GM19023 (cell line): Measurements from ENCODE around the gene CCDC51.
"Not testable (repeated sequence)": the region's sequence is repeated elsewhere in the genome, so short reads cannot be mapped to it uniquely, and the experiment has no call there.

Experiments
- ATAC-seq: cut with Tn5 transposase; IDR thresholded peaks from one replicate; pipeline ENCODE4 v1.9.1; 2021; ENCODE audit warnings: mild to moderate bottlenecking, moderate library complexity; ENCODE audit not compliant: unreplicated experiment

The CCDC51 gene

GRCh38 chr3:48466386-48467109 is 26.6 kb upstream of the CCDC51 start:
- peak; percentile 20 for ATAC-seq

DNA sequence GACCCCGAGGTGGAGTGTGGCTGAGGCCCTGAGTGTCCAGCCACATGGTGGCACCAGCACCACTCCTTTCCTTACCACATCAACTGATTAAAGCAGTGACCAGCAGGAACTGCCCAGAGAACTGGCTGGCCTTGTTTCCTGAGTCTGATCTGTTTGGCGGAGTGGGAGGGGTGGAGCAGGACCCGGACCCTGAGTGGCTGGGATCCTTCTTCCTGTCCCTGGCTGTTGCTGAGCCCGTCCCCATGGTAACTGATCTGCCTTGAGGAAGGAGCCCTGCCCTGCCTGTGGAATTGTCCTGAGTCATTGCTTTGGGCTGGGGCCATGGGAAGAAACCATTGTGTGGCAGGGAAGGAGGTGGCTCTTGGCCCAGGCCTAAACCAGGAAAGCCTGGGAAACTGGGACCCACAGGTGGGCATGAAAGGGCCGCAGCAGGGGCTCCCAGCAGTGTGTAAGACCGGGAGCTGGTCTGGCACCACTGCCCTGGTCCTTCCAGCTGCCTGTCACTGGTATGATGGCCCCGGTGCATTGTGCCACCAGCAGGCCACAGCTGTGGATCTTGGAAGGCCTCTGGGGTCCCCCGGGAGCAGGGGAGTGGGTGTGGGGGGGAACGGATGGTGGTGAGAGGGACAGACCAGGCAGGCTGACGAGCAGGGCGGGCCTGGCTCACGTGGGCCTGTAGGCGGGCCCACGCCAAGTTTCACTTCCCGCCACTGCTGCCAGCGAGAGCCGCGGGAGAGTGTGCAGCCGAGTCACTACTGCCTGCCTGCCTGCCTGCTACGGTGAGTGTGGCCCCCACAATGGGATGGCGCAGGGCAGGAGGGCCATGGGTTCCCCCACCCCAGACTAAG is 25.8 kb upstream of the CCDC51 start:
- peak; percentile 85 for ATAC-seq

DNA sequence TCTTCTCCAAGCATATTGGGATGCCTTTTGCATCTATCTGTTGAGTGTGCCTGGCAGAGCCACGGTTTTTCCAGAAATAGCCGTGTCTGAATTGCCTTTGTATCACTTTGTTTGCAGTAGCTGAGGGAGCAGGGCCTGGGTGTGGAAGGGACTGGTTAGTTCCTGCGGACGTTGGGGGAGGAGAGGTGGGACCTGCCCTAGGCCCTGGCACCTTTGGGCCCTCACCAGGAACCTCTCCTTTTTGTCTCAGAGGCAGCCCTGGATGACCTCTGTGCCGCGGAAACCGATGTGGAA is 25.3 kb upstream of the CCDC51 start:
- no peak for ATAC-seq

DNA sequence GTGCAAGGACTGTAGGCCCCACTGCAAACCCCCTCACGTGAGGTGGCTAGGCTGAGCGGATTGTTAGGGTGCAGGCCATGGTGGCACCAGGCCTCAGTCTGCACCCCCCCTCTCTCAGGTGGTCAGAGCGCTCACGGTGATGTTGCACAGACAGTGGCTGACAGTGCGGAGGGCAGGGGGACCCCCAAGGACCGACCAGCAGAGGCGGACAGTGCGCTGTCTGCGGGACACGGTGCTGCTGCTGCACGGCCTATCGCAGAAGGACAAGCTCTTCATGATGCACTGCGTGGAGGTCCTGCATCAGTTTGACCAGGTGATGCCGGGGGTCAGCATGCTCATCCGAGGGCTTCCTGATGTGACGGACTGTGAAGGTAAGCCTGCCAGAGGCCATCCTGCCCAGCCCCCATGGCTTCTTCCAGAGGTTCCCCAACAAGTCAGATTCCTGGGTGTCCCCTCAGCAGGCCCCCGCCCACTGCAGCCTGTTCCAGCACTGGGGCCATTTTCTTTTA is 24.8 kb upstream of the CCDC51 start:
- no peak for ATAC-seq

DNA sequence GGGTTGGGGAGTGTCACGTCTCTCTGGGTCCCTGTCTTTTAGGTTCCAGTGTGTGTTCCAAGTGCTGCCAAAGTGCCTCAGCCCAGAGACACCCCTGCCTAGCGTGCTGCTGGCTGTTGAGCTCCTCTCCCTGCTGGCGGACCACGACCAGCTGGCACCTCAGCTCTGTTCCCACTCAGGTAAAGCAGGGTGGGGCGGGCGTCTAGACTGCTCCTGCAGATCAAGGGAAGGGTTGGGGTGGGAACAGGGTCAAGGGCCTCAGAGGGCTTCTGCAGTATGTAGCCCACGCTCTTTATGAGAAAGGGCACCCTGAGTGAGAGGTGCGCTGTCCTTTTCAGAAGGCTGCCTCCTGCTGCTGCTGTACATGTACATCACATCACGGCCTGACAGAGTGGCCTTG is 23.8 kb upstream of the CCDC51 start:
- no peak for ATAC-seq

GRCh38 chr3:48461767-48462166 is 21.8 kb upstream of the CCDC51 start:
- not testable (repeated sequence) for ATAC-seq

- no peak for ATAC-seq
Measured at GRCh38 chr3:48460517-48460902, 20.6 kb upstream of the CCDC51 start.

DNA sequence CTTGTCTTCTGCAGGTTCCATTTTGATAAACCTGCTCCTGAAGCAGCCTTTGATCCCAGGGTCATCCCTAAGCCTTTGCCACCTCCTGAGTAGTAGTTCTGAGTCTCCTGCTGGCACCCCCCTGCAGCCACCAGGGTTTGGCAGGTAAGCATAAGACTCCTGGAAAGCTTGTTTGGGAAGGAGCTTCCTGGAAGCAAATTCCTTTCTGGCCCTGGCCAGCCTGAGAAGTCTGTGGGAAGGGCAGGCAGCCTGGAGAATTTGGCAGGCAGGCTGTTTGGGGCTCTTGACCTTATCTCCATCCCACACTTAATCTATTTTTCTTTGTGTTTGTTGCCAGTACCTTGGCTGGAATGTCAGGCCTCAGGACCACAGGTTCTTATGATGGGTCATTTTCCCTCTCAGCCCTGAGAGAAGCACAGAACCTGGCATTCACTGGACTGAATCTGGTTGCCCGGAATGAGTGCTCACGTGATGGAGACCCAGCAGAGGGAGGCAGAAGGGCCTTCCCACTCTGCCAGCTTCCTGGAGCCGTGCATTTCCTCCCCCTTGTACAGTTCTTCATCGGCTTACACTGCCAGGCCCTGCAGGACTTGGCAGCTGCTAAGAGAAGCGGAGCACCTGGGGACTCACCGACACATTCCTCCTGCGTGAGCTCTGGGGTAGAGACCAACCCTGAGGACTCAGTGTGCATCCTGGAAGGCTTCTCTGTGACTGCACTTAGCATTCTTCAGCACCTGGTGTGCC is 20.0 kb upstream of the CCDC51 start:
- ATAC-seq = no peak

GRCh38 chr3:48459331-48459730 is 19.4 kb upstream of the CCDC51 start:
- no peak for ATAC-seq

DNA sequence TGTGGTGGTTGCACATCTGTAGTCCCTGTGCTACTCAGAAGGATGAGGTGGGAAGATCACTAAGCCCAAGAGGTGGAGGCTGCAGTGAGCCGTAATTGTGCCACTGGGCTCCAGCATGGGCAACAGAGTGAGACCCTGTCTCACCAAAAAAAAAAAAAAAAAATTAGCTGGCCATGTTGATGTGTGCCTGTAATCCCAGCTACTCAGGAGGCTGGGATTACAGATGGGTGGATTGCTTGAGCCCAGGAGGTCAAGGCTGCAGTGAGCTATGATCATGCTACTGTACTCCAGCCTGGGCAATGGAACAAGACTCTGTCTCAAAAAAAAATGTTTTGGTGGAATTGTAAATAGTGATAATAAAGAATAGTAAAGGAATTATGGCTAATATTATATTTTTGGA is 16.5 kb upstream of the CCDC51 start:
- ATAC-seq = no peak

DNA sequence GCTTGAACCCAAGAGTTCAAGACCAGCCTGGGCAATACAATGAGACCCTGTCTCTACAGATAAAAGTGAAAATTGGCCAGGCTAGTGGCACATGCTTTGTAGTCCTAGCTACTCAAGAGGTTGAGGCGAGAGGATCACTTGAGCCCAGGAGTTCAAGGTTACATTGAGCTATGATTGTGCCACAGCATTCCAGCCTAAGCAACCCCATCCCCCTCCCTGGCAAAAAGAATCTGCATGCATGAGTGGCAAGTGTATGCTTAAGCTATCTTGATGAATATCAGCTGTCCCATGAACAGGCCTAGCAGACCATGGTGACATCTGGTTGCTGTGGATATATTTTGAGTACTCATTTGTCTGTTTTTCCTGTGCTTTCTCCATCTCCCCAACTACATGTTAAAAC is 11.4 kb upstream of the CCDC51 start:
- ATAC-seq = no peak

GRCh38 chr3:48446425-48447193 is 6.7 kb upstream of the CCDC51 start, which contains the start of gene ATRIP:
Gene ATRIP, plus strand, starts transcription at chr3:48446737. Its CDS starts 109 bp downstream, at chr3:48446846.
- ATAC-seq = peak; percentile 92

DNA sequence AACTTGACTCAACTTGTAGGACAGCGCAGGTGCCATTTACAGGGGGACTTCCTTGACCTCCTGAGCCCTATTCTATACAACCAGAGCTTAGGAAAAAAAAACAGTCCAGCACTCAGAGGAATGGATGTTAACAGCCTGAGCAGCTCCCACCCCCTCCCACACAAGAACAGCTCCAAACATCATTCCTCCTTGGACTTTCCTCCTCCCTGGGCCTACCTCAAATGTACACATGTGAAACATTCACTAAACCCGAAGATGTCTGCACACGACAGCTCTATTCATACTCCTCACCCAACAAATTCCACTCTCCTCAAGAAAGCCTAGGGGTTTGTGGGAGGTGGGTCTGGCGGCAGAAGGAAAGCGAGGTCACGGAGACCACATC is 6.1 kb upstream of the CCDC51 start:
- no peak for ATAC-seq

DNA sequence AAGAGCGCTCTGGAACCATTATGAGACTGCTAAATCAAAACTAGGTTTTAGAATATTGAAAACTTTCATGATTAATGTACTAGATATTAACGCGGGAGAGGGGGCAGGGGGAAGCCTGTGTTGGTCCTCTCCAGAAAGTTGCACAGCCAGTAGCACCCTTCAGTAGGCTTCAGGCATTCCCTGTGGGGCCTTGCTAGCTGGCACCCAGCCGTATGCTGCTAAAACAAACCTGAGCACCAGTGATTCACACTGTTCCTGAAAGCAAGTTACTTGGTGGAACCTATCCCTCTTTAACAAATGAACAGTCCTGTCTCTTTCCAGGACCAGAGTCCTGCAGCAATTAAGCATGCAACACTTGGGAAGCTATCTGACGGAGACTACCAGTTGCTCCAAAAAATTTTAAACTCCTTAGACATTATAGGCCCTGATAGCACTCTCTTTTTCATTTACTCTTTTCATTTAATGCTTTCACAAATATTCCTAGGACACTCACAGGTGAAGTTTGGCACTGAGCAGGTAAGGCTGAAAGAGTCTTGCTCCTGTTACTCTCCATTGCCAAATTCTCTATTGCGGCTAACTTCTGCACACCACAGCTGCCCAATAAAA is 5.5 kb upstream of the CCDC51 start:
- ATAC-seq = no peak

DNA sequence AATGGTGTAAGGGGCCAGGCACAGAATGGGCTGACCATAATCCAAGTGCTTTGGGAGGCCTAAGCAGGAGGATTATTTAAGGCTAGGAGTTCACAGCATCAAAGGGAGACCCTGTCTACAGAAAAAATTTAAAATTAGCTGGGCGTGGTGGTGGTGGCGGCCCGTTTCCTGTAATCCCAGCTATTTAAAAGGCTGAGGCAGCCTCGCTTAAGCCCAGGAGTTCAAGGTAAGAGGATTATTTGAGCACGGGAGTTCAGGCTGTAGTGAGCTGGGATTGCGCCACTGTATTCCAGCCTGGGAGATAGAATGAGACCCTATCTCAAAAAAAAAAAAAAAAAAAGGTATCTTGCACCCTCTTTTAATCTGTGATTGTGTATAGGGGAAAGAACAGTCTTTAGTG is 2.0 kb upstream of the CCDC51 start:
- ATAC-seq = no peak

GRCh38 chr3:48440590-48440958 is 655 bp upstream of the CCDC51 start:
- no peak for ATAC-seq

GRCh38 chr3:48437812-48438211 is 2.1 kb downstream of the CCDC51 start:
- ATAC-seq = no peak

DNA sequence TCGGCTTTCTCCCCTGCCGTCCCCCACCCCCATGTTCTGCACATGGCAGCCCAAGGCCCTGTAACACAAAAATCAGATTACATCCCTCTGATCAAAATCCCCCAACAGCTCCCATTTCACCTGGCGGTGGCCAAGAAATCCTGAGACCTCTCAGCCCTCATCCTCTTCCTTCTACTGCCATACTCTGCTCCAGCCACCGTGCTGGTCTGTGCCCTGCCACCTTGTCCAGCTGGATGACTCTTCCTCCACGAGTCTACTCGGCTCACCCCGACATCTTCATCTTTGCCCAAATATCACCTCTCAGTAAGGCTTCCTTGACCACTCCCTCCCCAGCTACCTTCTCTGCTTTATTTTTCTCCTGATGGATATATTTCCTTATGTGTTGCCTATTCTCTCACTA is 3.1 kb downstream of the CCDC51 start:
- no peak for ATAC-seq

- no peak for ATAC-seq
Measured at GRCh38 chr3:48436477-48436787, 3.5 kb downstream of the CCDC51 start.

GRCh38 chr3:48435774-48436476 is 4.0 kb downstream of the CCDC51 start:
- ATAC-seq = no peak
